Neural progenitor cell (in vitro differentiated cells): Measurements from ENCODE around the gene PRPSAP1.

Experiments used
- EZH2phosphoT487 ChIP-seq: fragments of 200-600 bp; sonication (generic); IDR thresholded peaks from 2 replicates; pipeline ENCODE4 v1.6.1; 2017; ENCODE audit warnings: antibody characterized with exemption
- TF ChIP-seq, protein P1 (sequence below): fragments of 200-600 bp; sonication (generic); IDR thresholded peaks from 2 replicates; pipeline ENCODE4 v1.5.1; 2017; ENCODE audit warnings: antibody characterized with exemption, mild to moderate bottlenecking

DNA sequence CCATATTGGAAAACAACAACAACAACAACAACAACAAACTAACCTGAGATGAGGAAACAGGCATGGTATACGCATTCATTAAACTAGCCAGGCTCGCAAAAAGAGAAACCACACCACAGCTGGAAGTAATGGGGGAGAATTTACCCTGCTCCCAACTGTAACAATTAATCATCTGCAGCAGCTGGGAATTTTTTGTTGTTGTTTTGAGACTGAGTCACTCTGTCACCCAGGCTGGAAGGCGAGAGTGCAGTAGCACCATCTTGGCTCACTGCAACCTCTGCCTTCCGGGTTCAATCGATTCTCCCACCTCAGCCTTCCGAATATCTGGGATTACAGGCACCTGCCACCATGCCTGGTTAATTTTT lies 16.3 kb downstream of the PRPSAP1 start:
- TF ChIP-seq EZH2phosphoT487 = no peak
- TF ChIP-seq, protein P1, sequence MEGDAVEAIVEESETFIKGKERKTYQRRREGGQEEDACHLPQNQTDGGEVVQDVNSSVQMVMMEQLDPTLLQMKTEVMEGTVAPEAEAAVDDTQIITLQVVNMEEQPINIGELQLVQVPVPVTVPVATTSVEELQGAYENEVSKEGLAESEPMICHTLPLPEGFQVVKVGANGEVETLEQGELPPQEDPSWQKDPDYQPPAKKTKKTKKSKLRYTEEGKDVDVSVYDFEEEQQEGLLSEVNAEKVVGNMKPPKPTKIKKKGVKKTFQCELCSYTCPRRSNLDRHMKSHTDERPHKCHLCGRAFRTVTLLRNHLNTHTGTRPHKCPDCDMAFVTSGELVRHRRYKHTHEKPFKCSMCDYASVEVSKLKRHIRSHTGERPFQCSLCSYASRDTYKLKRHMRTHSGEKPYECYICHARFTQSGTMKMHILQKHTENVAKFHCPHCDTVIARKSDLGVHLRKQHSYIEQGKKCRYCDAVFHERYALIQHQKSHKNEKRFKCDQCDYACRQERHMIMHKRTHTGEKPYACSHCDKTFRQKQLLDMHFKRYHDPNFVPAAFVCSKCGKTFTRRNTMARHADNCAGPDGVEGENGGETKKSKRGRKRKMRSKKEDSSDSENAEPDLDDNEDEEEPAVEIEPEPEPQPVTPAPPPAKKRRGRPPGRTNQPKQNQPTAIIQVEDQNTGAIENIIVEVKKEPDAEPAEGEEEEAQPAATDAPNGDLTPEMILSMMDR = no peak
